Measurements from ENCODE around the gene PRUNE2.

The PRUNE2 gene

DNA sequence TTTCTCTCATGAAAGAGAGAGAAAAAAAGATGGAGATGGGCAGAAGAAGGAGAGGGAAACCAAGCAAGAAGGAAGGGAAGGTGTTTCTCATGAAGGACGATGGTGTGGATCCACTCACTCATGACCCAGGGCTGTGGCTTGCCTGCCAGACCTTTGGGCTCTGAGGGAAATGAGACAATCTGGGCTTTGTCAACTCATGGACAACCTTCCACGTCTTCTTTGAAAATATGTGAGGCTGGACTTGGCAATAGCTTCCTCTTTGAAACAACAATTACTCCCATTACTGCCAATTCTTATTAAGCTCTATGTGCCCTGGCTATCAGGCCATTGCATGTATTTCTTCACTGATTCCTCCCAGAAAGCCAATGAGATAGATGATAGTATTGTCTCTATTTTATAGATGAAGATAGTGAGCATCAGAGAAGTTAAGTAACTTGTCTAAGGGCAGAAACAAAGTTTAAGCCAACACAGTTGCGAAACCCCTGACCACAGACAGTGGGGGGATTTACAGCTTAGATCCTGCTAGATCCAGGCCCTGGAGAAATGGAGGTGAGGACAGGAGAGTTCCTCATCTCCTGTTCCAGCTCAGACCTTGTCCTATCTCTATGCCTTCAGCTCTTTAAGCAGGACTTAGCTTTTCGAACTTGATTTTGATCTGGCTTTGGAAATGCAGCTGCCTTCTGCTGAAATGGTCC, 314.5 kb downstream of the PRUNE2 start:
- no peak for TF ChIP-seq CTCF (IDR thresholded peaks at IDR 0.05; ENCODE audit: borderline replicate concordance, insufficient read depth, low read depth, low read length)
- H3K4me3 ChIP-seq (ENCODE audit: low read depth, low read length), result no peak overlapping the region

DNA sequence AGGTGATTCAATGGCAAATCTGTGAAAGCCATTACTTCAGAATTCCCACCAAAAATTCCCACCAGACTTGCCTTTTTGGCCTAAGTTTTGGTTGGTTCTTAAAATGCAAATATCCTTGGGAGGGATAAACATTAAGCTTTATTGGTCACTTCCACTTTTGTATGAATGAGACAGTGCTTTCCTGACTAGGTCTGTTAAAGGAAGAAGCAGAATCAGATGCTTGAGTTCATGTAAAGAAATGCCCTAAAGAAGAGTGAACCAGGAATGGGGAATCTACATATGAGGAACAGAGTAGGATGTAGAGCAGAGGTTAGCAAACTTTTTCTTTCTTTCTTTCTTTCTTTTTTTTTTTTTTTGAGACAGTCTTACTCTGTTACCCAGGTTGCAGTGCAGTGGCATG, 317.6 kb downstream of the PRUNE2 start:
- no peak overlapping the region for H3K4me3 ChIP-seq (ENCODE audit: low read depth, low read length)
- no peak for TF ChIP-seq CTCF (IDR thresholded peaks at IDR 0.05; ENCODE audit: borderline replicate concordance, insufficient read depth, low read depth, low read length)

GRCh38 chr9:76586390-76587314, 319.3 kb downstream of the PRUNE2 start:
- H3K4me3 ChIP-seq (ENCODE audit: low read depth, low read length), result no peak overlapping the region
- TF ChIP-seq CTCF (IDR thresholded peaks at IDR 0.05; ENCODE audit: borderline replicate concordance, insufficient read depth, low read depth, low read length), result no peak

- H3K4me3 ChIP-seq (ENCODE audit: low read depth, low read length), result no peak overlapping the region
- TF ChIP-seq CTCF (IDR thresholded peaks at IDR 0.05; ENCODE audit: borderline replicate concordance, insufficient read depth, low read depth, low read length), result no peak
These were observed 320.2 kb downstream of the PRUNE2 start for GRCh38 chr9:76585487-76586389.

GRCh38 chr9:76583256-76583655, 322.7 kb downstream of the PRUNE2 start:
- no peak overlapping the region for H3K4me3 ChIP-seq (ENCODE audit: low read depth, low read length)
- TF ChIP-seq CTCF (IDR thresholded peaks at IDR 0.05; ENCODE audit: borderline replicate concordance, insufficient read depth, low read depth, low read length), result no peak

GRCh38 chr9:76581731-76582130, 324.2 kb downstream of the PRUNE2 start:
- no peak for TF ChIP-seq CTCF (IDR thresholded peaks at IDR 0.05; ENCODE audit: borderline replicate concordance, insufficient read depth, low read depth, low read length)
- no peak overlapping the region for H3K4me3 ChIP-seq (ENCODE audit: low read depth, low read length)
